Activated naive CD4-positive, alpha-beta T cell treated with Interleukin-2 at 50 U/mL for 16 hours (primary cell): Measurements from ENCODE around the gene ASB13.
"Not testable (repeated sequence)": the region's sequence is repeated elsewhere in the genome, so short reads cannot be mapped to it uniquely, and the experiment has no call there.

Source experiments
- DNase-seq: peaks from one replicate; pipeline ENCODE4 v3.0.0-alpha.2; 2020

The ASB13 gene

GRCh38 chr10:5622186-5622960 is 44.0 kb downstream of the ASB13 start:
- no peak for DNase-seq

- not testable (repeated sequence) for DNase-seq
These were observed 45.0 kb downstream of the ASB13 start for GRCh38 chr10:5621371-5621770.

- no peak for DNase-seq
These were observed 45.4 kb downstream of the ASB13 start for GRCh38 chr10:5620966-5621365.

- DNase-seq: no peak
These were observed 46.1 kb downstream of the ASB13 start for GRCh38 chr10:5620223-5620721.

- DNase-seq: no peak
These were observed 46.8 kb downstream of the ASB13 start for GRCh38 chr10:5619362-5620211.

- DNase-seq: no peak
These were observed 47.6 kb downstream of the ASB13 start for GRCh38 chr10:5618829-5619228.

GRCh38 chr10:5618042-5618441 is 48.4 kb downstream of the ASB13 start:
- no peak for DNase-seq

- DNase-seq: no peak
These were observed 48.9 kb downstream of the ASB13 start for GRCh38 chr10:5617521-5617920.

- no peak for DNase-seq
These were observed 49.6 kb downstream of the ASB13 start for GRCh38 chr10:5616836-5617235.

GRCh38 chr10:5616046-5616445 is 50.3 kb downstream of the ASB13 start:
- DNase-seq: no peak

GRCh38 chr10:5615316-5615715 is 51.1 kb downstream of the ASB13 start:
- DNase-seq: no peak

- no peak for DNase-seq
These were observed 52.2 kb downstream of the ASB13 start for GRCh38 chr10:5614155-5614721.

- no peak for DNase-seq
These were observed 52.8 kb downstream of the ASB13 start for GRCh38 chr10:5613481-5614154.

GRCh38 chr10:5611899-5612680 is 54.3 kb downstream of the ASB13 start:
- DNase-seq: no peak

- DNase-seq: no peak
These were observed 56.3 kb downstream of the ASB13 start for GRCh38 chr10:5609952-5610616.

- no peak for DNase-seq
These were observed 57.7 kb downstream of the ASB13 start for GRCh38 chr10:5608608-5609220.

- no peak for DNase-seq
These were observed 58.8 kb downstream of the ASB13 start for GRCh38 chr10:5607594-5607993.

- DNase-seq: no peak
These were observed 59.5 kb downstream of the ASB13 start for GRCh38 chr10:5606864-5607263.

GRCh38 chr10:5606321-5606720 is 60.1 kb downstream of the ASB13 start:
- no peak for DNase-seq

GRCh38 chr10:5604961-5605360 is 61.4 kb downstream of the ASB13 start:
- no peak for DNase-seq
